GM06990 (cell line): Measurements from ENCODE around the gene CCDC157.

Experiments used
- DNase-seq: peaks from one replicate; pipeline ENCODE4 v3.0.0-alpha.2; 2011; ENCODE audit not compliant: insufficient read length; ENCODE audit errors: extremely low read depth
- H3K27me3 ChIP-seq: replicated peaks from 2 replicates; pipeline ENCODE4 v1.6.0; 2011; ENCODE audit warnings: low read length; ENCODE audit not compliant: control insufficient read depth, insufficient read depth
- H3K36me3 ChIP-seq: 2 replicates; pipeline ENCODE4 v1.5.1; 2011; ENCODE audit warnings: low read length; ENCODE audit not compliant: control insufficient read depth, insufficient read depth
- H3K4me3 ChIP-seq: replicated peaks from 2 replicates; pipeline ENCODE4 v1.5.1; 2011; ENCODE audit warnings: low read depth, mild to moderate bottlenecking, control low read depth, low read length
- CTCF ChIP-seq: IDR thresholded peaks from 2 replicates; pipeline ENCODE4 v1.5.1; 2011; ENCODE audit warnings: low read length, control low read depth, mild to moderate bottlenecking, inconsistent platforms; ENCODE audit not compliant: insufficient read depth, poor library complexity, severe bottlenecking

CCDC157 gene

GRCh38 chr22:30420347-30421125 is 63.7 kb downstream of the CCDC157 start:
- peaks cover 15% of the 10 kb centered on the region for H3K36me3 ChIP-seq
- TF ChIP-seq CTCF: no peak
- H3K4me3 ChIP-seq: no peak overlapping the region
- DNase-seq: no peak
- H3K27me3 ChIP-seq: no peaks in the 10 kb centered on the region

- TF ChIP-seq CTCF: no peak
- Histone ChIP-seq H3K36me3 (peaks cover 13% of the 10 kb centered on the region), H3K27me3 (no peaks in the 10 kb centered on the region), H3K4me3 (peak overlapping the region; percentile 84)
- DNase-seq: no peak
Measured at GRCh38 chr22:30421695-30422480, 65.1 kb downstream of the CCDC157 start.

- Histone ChIP-seq H3K4me3 (peak overlapping the region; percentile 84), H3K36me3 (peaks cover 11% of the 10 kb centered on the region), H3K27me3 (no peaks in the 10 kb centered on the region)
- TF ChIP-seq CTCF: no peak
- DNase-seq: no peak
Measured at GRCh38 chr22:30422481-30423300, 65.9 kb downstream of the CCDC157 start.

- DNase-seq: no peak
- H3K4me3 ChIP-seq: peak overlapping the region; percentile 84
- peaks cover 14% of the 10 kb centered on the region for H3K36me3 ChIP-seq
- H3K27me3 ChIP-seq: no peaks in the 10 kb centered on the region
- no peak for TF ChIP-seq CTCF
Measured at GRCh38 chr22:30423301-30423958, 66.6 kb downstream of the CCDC157 start.

- Histone ChIP-seq H3K27me3 (no peaks in the 10 kb centered on the region), H3K4me3 (peak overlapping the region; percentile 84), H3K36me3 (peaks cover 11% of the 10 kb centered on the region)
- TF ChIP-seq CTCF: no peak
- peak; percentile 98 for DNase-seq
Measured at GRCh38 chr22:30423959-30424533, 67.2 kb downstream of the CCDC157 start.
